Daoy (cell line): ENCODE results near the gene GNMT. TPM values are rescaled to one million over a fixed set of nuclear protein-coding genes. Genes with fewer than 3 reads are reported as not detected.
"Not testable (repeated sequence)": the region's sequence is repeated elsewhere in the genome, so short reads cannot be mapped to it uniquely, and the experiment has no call there.

Experiments
- DNase-seq: peaks from one replicate; pipeline ENCODE4 v3.0.0-alpha.2; 2015; ENCODE audit warnings: low read depth
- total RNA-seq: library from RNA; depleted of rRNA; stranded (reverse); fragments of >200 nt; shearing (Covaris generic); gene quantifications from 2 replicates; pipeline ENCODE4 v1.2.3, GENCODE V29; 2014

Gene GNMT
- total RNA-seq, 1 experiment from 2014 or later, result not detected

DNA sequence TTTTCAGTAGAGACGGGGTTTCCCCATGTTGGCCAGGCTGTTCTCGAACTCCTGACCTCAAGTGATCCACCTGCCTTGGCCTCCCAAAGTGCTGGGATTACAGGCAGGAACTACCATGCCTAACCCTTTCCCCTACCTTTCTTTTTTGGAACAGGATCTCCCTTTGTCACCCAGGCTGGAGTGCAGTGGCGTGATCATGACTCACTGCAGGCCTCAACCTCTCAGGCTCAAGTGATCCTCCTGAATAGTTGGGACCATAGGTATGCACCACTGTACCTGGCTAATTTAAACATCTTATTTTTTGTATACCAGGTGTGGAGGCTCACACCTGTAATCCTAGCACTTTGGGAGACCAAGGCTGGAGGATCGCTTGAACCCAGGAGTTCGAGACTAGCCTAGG is 19.2 kb upstream of the GNMT start:
- DNase-seq, result not testable (repeated sequence)

DNA sequence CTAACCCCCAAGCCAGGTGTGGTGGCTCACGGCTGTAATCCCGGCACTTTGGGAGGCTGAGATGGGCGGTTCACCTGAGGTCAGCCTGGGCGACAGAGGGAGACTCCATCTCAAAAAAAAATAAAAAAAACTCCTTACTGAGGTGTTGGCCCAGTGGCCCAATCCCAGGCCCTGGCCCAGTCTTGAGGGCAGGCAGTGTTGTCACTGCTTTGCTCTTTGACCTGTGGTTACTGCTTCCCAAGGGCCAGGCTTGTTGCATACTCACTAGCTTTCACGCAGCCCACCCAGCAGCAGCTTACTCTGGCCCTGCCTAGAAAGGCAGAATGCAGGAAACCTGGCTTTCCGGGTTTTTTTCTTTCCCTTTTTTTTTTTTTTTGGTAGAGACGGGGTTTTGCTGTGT is 18.1 kb upstream of the GNMT start:
- no peak for DNase-seq

DNA sequence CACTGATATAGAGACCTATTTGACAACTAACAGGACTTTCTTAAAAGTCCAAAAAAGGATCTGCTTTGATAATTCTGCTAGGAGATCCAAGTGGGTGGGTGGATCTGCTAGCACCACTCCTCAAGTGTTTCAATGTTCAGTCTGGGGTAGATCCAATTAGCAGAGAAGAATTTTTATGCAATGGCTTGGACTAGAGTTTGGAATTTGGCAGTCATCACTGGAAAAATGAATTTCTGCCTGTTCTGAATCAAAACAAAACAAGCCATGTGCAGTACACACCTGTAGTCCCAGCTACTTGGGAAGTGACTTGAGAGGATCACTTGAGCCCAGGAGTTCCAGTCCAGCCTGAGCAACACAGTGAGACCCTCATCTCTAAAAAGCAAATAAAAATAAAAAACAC is 12.6 kb upstream of the GNMT start:
- DNase-seq, result no peak

DNA sequence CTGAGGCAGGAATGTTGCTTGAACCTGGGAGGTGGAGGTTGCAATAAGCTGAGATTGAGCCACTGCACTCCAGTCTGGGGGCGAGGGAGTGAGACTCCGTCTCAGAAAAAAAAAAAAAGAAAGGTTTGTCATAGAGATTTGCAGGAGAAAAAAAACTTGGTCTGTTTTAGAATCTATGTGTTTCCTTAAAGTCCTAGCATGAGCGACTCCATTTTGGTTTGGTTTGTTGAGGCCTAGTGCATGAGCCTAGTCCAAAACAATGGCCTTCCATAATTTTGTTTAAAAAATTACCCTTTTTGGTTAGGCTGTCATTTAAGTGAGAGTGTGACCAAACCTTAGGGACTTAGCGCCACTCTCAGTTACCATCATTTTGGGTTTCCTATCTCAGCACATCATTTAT is 8.2 kb upstream of the GNMT start:
- no peak for DNase-seq

DNA sequence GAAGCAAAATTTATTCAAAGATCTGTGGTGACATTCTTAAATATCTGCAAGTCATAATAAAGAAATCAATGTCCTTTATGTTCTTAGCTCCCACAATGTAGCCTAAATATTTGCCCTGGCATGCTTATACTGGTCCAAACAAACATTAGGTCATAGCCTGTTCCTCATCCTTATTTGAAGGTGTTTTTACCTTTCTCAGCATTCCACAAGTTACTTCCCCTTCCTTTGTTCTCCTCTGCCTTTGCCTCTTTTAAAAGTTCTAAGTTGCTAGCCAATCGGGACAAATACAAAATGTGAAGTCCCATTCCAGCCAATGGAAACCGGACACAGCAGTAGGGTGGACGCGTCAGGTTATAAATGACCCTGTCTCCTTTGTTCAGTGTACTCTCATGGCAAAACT is 6.1 kb upstream of the GNMT start:
- DNase-seq, result not testable (repeated sequence)

DNA sequence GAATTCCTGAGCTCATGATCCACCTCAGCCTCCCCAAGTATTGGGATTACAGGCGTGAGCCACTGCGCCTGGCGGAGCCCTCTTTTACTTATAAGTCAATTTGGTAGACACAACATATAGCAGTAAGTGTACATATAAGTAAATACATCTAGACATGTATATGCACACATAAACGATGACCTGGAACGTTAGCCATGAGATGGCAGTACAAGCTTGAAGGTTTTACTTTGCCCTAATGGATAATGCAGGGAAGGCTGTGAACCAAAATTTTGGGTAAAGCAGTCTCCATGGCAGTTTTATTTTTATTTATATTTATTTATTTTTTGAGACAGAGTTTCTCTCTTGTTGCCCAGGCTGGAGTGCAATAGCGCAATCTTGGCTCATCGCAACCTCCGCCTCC is 2.4 kb upstream of the GNMT start:
- no peak for DNase-seq

DNA sequence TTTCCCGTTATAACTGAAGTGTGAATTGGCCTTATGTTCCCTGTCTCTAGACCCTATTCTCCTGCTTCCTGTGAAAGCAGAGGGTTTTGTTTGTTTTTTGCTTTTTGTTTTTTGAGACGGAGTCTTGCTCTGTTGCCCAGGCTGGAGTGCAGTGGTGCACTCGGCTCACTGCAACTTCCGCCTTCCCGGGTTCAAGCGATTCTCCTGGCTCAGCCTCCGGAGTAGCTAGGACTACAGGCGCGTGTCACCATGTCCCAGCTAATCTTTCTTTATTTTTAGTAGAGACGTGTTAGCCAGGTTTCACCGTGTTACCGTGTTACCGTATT is 674 bp upstream of the GNMT start:
- no peak for DNase-seq

DNA sequence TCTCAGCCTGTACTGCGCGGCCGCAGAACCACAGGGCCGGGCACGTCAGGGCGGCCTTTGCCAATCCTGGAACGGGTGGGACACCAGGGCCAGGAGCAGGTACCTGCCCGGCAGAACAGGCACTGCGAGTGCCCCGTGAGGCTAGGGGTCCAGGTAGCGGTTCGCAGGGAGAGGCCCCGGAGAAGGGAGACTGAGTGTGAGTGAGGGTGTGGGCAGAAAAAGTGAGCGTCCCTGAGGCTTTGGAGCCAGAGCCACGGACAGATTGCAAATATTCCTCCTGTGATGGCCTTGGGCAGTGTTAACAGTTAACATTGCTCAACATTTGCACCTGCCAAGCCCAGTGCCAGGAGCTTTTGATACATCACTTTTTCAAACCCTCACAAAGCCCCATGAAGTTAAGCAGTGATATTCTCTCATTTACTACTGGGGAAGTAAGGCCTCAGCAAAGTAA is 491 bp downstream of the GNMT start:
- no peak for DNase-seq

DNA sequence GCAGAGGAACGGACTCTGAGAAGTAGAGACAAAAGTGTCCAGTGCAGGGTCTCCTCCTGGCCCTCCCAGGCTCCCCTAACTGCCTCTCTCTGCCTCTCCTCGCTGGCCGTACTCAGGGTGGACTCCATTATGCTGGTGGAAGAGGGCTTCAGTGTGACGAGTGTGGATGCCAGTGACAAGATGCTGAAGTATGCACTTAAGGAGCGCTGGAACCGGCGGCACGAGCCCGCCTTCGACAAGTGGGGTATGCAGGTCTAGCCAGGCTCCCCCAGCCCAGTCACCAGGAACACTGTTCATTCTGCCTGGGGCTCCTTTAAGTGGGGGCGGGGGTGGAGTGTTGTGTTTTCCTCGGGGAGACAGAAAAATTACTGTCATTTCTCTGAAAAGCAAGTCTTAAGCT is 1.5 kb downstream of the GNMT start:
- DNase-seq, result no peak

DNA sequence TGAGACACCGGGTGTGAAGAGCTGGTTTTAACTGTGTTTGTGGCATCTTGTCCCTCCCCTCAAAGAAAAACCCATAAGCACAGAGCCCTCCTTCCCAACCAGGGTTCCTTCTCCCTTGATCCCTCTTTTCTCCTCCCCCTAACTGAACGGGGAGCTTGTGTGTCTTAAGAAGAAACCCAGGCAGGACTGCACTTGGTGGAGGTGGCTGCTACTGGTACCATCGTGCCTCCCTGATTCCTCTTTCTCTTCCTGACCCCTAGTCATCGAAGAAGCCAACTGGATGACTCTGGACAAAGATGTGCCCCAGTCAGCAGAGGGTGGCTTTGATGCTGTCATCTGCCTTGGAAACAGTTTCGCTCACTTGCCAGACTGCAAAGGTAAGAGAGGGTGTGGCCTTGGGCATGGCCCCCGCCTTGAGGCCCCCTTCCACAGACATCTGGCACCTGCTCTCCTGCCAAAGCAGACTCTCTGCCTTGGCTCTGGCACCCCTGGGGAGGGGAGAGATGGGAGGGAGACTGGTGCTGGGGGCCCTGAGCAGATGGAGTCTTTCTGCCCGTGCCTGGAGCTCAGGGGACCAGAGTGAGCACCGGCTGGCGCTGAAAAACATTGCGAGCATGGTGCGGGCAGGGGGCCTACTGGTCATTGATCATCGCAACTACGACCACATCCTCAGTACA is 2.1 kb downstream of the GNMT start:
- no peak for DNase-seq

DNA sequence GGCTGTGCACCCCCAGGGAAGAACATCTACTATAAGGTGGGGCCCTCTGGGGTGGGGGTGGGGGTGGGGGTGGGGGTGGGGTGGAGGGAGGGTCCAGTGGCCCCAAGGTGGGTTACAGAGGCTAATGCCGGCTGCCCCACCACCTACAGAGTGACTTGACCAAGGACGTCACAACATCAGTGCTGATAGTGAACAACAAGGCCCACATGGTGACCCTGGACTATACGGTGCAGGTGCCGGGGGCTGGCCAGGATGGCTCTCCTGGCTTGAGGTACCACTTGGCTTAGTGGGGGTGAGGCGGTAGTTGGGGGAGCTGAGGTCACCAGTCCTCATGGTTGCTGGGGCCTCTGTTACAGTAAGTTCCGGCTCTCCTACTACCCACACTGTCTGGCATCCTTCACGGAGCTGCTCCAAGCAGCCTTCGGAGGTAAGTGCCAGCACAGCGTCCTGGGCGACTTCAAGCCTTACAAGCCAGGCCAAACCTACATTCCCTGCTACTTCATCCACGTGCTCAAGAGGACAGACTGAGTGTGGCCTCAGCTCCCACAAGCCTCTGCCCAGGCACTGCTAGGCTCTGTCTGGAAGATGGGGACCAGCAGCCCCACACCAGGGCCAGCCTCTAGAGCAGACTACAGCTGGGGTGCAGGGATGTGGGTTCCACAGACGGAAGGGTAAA is 2.8 kb downstream of the GNMT start:
- no peak for DNase-seq

DNA sequence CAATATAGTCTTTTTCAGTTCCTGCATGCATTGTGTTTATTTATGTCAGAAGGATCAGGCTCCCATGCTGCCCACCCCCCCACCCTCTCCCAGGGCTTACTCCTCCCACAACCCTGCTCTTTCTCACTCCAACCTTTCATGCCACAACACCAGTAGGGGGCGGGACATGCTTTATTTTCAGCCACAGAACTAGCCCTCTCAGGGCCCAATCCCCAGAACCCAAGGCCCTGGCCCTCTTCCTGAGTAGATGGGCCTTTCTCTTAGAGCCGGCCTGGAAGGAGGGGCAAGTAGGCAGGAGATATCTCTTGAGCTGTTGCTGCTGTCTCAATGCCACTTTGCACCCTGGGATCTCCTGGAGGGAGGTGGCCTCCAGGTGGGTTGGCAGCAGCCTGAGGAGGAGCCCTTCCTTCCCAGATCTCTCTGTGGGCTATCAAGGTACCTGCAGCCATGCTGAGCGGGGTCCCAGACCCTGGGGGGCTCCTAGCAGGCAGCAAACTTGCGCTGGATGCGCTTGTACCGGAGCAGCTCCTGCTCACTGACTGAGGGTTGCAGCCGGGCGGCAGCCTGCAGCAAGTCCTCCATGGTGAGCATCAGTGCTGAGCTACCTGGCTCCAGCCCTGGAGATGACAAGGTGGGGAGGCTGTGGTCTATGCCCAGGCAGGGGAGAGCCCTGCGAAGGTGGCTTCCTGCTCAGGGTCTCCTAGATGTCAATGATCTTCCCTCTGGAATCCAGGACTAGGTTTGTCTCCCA is 3.5 kb downstream of the GNMT start:
- DNase-seq, result peak; percentile 64

DNA sequence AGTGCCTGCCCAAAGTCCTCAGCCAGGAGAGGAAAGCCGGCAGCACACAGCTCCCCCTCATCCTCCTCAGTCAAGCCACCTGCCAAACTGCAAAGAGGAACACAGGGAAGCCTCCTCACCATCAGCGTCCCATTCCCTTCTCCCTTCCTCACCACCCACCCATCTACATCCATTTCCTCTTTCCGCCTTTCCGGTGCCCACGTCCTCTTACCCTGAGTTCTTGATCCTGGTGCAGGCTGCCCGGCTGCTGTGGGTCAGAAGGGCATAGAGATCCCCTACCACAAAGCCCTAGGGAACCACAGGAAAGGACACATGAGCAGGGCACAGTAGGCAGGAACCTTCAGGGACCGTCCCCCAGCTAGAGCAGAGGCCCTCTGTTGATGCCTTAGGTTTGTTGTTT is 6.0 kb downstream of the GNMT start:
- no peak for DNase-seq

DNA sequence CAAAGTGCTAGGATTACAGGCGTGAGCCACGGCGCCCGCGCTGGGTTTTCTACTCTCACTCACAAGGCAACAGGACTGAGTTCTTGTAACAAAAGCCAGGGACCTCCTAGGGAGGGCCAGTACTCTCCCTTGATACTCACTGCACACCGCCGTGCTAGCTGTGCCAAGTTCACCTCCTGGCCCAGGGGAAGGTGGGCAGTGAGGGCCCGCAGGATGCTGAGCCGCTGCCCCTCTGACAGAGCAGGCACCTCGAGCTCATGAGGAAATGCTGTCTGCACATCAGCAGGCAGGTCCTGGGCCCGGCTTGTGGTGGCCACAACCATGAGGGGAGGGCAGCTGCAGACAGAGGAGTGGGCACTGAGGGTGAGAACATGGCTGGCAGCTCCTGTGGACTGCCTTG is 6.7 kb downstream of the GNMT start:
- DNase-seq, result no peak

DNA sequence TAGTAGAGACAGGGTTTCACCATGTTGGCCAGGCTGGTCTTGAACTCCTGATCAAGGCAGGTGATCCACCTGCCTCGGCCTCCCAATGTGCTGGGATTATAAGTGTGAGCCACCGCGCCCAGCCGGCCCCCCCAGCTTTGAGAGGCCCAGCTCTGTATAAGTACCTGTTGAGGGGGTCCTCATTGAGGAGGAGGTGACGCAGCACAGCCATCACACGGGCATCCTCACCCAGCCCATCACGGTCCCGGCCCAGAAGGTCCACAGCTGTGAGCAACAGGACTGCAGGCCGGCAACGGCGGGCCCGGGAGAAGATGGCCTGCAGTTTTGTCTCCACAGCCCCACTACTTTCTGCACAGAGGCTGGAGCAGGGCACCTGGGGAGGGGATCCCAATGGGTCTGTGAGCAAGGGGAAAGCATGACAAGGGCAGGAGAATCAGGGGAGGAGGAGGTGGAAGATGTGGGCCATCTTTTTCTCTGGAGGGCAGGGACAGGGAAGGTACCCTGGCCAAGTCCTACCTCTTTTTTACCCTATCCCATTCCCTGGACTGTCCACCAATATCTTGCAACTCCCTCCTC is 7.7 kb downstream of the GNMT start:
- no peak for DNase-seq

DNA sequence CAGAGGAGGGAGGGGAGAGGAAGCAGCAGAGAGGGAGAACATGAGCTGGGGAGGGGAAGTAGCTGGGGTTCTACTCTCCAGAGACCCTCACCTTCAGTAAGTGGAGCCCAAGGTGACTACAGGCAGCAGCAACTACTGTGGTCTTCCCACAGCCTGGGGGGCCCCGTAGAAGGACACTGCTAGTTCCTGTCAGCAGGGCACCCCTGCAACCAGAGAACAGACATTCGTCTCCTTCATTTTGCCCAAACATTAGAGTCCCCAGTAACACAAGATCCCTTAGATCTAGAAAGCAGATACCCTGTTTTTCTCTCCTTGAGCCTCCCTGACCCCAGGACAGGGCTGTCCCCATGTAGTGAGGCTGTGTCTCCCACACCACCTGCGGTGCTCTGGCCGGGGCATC is 8.2 kb downstream of the GNMT start:
- DNase-seq, result no peak

DNA sequence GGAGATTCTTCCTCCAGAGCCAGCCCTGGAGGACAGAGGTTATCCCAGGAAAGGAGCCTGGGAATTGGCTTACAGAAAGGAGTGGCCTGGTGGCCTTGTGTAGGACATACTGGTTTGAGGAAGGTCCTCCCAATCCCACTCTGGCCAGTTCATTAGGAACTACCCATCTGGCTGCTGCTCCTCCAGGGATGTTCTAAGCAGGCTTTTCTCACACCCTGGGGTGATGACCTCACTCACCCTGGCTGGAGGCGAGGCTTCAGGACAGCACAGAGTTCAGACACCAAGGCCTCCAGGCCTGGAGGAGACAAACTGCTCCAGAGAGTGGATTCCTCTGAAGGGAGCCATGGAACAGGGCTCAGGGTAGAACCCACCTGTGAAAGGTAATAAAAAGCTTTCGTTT is 8.9 kb downstream of the GNMT start:
- no peak for DNase-seq

DNA sequence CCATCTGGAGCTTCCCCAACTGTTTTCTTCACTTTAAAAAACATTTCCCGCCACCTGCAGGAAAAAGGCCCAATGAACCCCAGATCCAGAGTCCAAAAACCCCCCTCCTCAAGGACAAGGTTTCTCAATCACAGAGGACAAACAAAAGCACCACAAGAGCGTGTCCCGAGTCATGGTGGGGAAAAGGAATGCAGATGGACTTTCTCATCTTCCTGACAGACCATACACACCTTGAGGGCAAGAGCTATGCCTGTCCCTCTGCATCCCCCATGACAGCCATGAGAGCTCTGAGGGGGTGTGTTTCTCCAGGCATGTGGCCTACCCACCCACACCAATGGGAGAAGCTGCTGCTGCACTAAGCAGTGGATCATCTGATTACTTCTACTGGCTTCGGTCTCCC is 9.4 kb downstream of the GNMT start:
- no peak for DNase-seq

DNA sequence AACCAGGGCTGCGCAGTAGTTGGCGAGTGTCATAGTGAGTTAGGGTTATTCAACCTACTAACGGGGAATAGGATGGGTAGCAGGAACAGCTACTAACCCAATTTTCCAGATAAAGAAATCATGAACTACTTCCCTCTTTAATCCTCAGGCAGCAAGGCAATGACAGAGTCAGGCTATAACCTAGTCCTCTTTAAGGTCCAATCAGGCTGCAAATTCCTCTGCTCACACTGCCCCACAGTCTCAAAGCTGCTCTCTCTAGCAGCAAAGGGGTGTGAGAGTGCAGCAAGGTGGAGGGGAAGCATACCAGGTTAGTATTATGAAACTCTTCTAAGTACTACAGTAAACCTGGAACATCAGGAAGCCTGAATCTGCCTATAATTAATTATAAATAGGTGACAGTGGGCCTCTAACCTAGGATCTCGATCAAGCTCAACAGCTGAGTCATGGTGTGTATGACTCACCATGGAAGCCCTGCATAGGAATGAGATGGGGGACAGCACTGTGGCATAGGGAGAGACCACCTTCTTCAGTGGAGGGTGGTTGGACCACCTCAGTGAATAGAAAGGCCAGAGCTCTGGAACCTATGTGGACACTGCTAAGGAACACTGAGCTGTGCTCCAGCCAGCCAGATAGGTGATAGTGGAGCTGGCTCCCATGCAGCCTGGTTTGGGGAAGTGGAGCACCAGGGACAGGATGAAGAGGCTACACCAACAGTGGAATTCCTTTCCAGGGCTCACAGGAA is 10.5 kb downstream of the GNMT start:
- DNase-seq, result peak; percentile 55

DNA sequence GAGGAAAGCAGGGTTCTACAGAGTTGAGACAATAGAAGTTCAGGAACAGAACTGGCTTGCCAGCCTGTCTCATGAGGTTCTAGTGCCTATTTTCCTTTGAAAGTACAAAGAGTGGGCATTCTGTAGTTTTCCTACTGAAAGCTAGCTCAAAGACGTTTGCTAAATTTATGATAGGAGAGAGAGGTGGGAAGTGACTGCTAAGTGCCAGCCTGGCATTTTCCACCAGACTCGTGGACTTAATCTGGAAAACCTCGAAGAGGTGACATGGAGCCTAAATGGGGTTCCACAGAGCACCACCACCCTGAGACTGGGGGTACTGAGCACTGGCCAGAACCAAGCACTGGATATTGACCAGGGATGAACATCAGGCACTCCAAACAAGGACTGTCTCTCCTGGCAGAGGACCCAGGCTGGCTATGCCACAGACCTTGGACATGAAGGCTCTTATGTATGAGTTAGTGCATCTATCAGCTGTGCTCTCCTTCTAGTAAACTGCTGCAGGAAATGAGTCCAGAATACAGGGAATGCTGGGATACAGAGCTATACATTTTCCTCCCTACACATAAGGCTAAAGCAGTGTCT is 11.3 kb downstream of the GNMT start:
- DNase-seq, result no peak

DNA sequence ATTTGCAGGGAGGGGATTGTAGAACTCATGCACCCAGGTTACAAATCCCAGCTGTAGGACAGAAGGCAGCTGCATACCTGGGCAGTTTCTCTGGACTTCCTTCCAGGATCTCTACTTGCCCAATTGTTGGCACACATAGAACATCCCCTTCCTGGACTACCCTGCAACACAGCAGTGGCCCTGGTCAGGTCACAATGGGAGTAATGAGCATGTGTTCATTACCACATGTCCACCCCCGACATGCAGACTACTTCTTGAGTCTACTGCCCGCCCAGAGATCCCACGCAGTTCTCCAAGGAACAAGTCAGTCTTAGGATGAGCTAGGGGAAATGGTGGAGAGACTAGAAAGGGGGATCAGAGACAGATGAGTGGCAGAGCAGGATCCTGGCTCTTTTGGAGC is 13.4 kb downstream of the GNMT start:
- DNase-seq, result no peak
